DMS53 treated with DMSO at 0.1 percent for 48 hours (cell line): ENCODE data around the gene LDLRAD4.
"Not testable (repeated sequence)": the region's sequence is repeated elsewhere in the genome, so short reads cannot be mapped to it uniquely, and the experiment has no call there.

Experiments
- DNase-seq: peaks from one replicate; lab custom pipeline; 2025; ENCODE audit not compliant: unreplicated experiment; lab: John Stamatoyannopoulos, UW

Gene LDLRAD4

GRCh38 chr18:13245481-13246000 lies 27.0 kb downstream of the LDLRAD4 start:
- DNase-seq = no peak

GRCh38 chr18:13246121-13246520 lies 27.6 kb downstream of the LDLRAD4 start:
- no peak for DNase-seq

- no peak for DNase-seq
These were observed 28.0 kb downstream of the LDLRAD4 start for GRCh38 chr18:13246591-13246990.

- DNase-seq = no peak
These were observed 28.9 kb downstream of the LDLRAD4 start for GRCh38 chr18:13247506-13247905.

GRCh38 chr18:13252686-13253410 lies 34.3 kb downstream of the LDLRAD4 start:
- DNase-seq = no peak

- DNase-seq = no peak
These were observed 35.5 kb downstream of the LDLRAD4 start for GRCh38 chr18:13253786-13254688.

GRCh38 chr18:13254971-13255927 lies 36.7 kb downstream of the LDLRAD4 start:
- no peak for DNase-seq

GRCh38 chr18:13256444-13257305 lies 38.1 kb downstream of the LDLRAD4 start:
- DNase-seq = no peak

GRCh38 chr18:13257361-13257980 lies 38.9 kb downstream of the LDLRAD4 start:
- no peak for DNase-seq

GRCh38 chr18:13258921-13259320 lies 40.4 kb downstream of the LDLRAD4 start:
- no peak for DNase-seq

GRCh38 chr18:13259701-13260100 lies 41.1 kb downstream of the LDLRAD4 start:
- no peak for DNase-seq

- no peak for DNase-seq
These were observed 41.8 kb downstream of the LDLRAD4 start for GRCh38 chr18:13260197-13260934.

GRCh38 chr18:13260935-13261640 lies 42.5 kb downstream of the LDLRAD4 start:
- DNase-seq = no peak

GRCh38 chr18:13261661-13262357 lies 43.2 kb downstream of the LDLRAD4 start:
- no peak for DNase-seq

- DNase-seq = not testable (repeated sequence)
These were observed 43.8 kb downstream of the LDLRAD4 start for GRCh38 chr18:13262358-13262680.

- no peak for DNase-seq
These were observed 44.5 kb downstream of the LDLRAD4 start for GRCh38 chr18:13262839-13263691.
